HG03432 (cell line): ENCODE data around the gene ANAPC15.

ENCODE experiments used
- ATAC-seq: cut with Tn5 transposase; IDR thresholded peaks from one replicate; pipeline ENCODE4 v1.9.1; 2021; ENCODE audit warnings: mild to moderate bottlenecking, moderate library complexity; ENCODE audit not compliant: unreplicated experiment

ANAPC15 gene

GRCh38 chr11:72127923-72128322 lies 15.4 kb upstream of the ANAPC15 start:
- no peak for ATAC-seq

- ATAC-seq, result no peak
These were observed 13.5 kb upstream of the ANAPC15 start for GRCh38 chr11:72125956-72126355.

GRCh38 chr11:72124046-72124445 lies 11.6 kb upstream of the ANAPC15 start:
- ATAC-seq, result no peak

- ATAC-seq, result no peak
These were observed 10.7 kb upstream of the ANAPC15 start for GRCh38 chr11:72123117-72123653.

- ATAC-seq, result no peak
These were observed 10.1 kb upstream of the ANAPC15 start for GRCh38 chr11:72122607-72123006.

- ATAC-seq, result no peak
These were observed 8.4 kb upstream of the ANAPC15 start for GRCh38 chr11:72120930-72121329.

GRCh38 chr11:72119198-72119597 lies 6.7 kb upstream of the ANAPC15 start:
- no peak for ATAC-seq

- ATAC-seq, result no peak
These were observed 3.7 kb upstream of the ANAPC15 start for GRCh38 chr11:72116019-72116755.

GRCh38 chr11:72114570-72114969 lies 2.1 kb upstream of the ANAPC15 start:
- ATAC-seq, result no peak

- ATAC-seq, result no peak
These were observed 698 bp upstream of the ANAPC15 start for GRCh38 chr11:72112978-72113808.

GRCh38 chr11:72111300-72112142 lies 974 bp downstream of the ANAPC15 start:
- no peak for ATAC-seq

- ATAC-seq, result no peak
These were observed 6.6 kb downstream of the ANAPC15 start, which contains the start of gene TOMT for GRCh38 chr11:72105888-72106287. Gene TOMT (plus strand): TSS chr11:72105924. CDS start chr11:72105952, 28 bp downstream.

GRCh38 chr11:72103754-72104167 lies 8.7 kb downstream of the ANAPC15 start:
- ATAC-seq, result no peak

- peak; percentile 85 for ATAC-seq
These were observed 9.3 kb downstream of the ANAPC15 start, which contains the start of gene LAMTOR1 for GRCh38 chr11:72102946-72103753. Gene LAMTOR1 (minus strand): TSS chr11:72103297. CDS start chr11:72103224, 73 bp downstream.

- no peak for ATAC-seq
These were observed 9.9 kb downstream of the ANAPC15 start for GRCh38 chr11:72102631-72102945.

- no peak for ATAC-seq
These were observed 10.3 kb downstream of the ANAPC15 start for GRCh38 chr11:72102162-72102561.

- no peak for ATAC-seq
These were observed 12.0 kb downstream of the ANAPC15 start for GRCh38 chr11:72100462-72100861.

GRCh38 chr11:72100009-72100408 lies 12.5 kb downstream of the ANAPC15 start:
- no peak for ATAC-seq

GRCh38 chr11:72098741-72099140 lies 13.8 kb downstream of the ANAPC15 start:
- ATAC-seq, result no peak

- ATAC-seq, result peak; percentile 49
These were observed 21.2 kb downstream of the ANAPC15 start for GRCh38 chr11:72091292-72091691.
